ENCODE measurements around the gene PDSS2. TPM values are rescaled to one million over a fixed set of nuclear protein-coding genes. Genes with fewer than 3 reads are reported as not detected.

Gene PDSS2
- total RNA-seq, 1 experiment from 2014 or later: 16.3 TPM

GRCh38 chr6:107221519-107221918 is 237.8 kb downstream of the PDSS2 start:
- Histone ChIP-seq H3K9ac (ENCODE audit: low read length) (no peak overlapping the region), H3K4me2 (ENCODE audit: low read depth, low read length, poor library complexity, severe bottlenecking) (no peak overlapping the region), H3K4me1 (ENCODE audit: low read length) (no peaks in the 10 kb centered on the region), H2AFZ (ENCODE audit: low read length) (no peak overlapping the region), H3K27me3 (ENCODE audit: low read length) (no peaks in the 10 kb centered on the region), H3K27ac (ENCODE audit: low read length) (no peak overlapping the region), H3K9me3 (ENCODE audit: low read length) (no peaks in the 10 kb centered on the region), H3K9me2 (replicated peaks; ENCODE audit: insufficient read depth, low read length) (no peaks in the 10 kb centered on the region), H3K36me3 (ENCODE audit: insufficient read depth, low read length) (no peaks in the 10 kb centered on the region), H4K20me1 (ENCODE audit: insufficient read depth, low read depth, low read length) (no peaks in the 10 kb centered on the region), H3K4me3 (ENCODE audit: low read length) (no peak overlapping the region), H3K79me2 (ENCODE audit: low read length) (no peaks in the 10 kb centered on the region)
- no peak for DNase-seq

- no peak overlapping the region for H3K4me2 ChIP-seq (ENCODE audit: low read depth, low read length, poor library complexity, severe bottlenecking)
- no peak for DNase-seq
- H3K27me3 ChIP-seq (ENCODE audit: low read length): no peaks in the 10 kb centered on the region
- no peaks in the 10 kb centered on the region for H3K36me3 ChIP-seq (ENCODE audit: insufficient read depth, low read length)
- H2AFZ ChIP-seq (ENCODE audit: low read length): no peak overlapping the region
- no peaks in the 10 kb centered on the region for H3K4me1 ChIP-seq (ENCODE audit: low read length)
- no peak overlapping the region for H3K4me3 ChIP-seq (ENCODE audit: low read length)
- no peaks in the 10 kb centered on the region for H4K20me1 ChIP-seq (ENCODE audit: insufficient read depth, low read depth, low read length)
- no peak overlapping the region for H3K27ac ChIP-seq (ENCODE audit: low read length)
- no peak overlapping the region for H3K9ac ChIP-seq (ENCODE audit: low read length)
- no peaks in the 10 kb centered on the region for H3K9me2 ChIP-seq (replicated peaks; ENCODE audit: insufficient read depth, low read length)
- H3K79me2 ChIP-seq (ENCODE audit: low read length): no peaks in the 10 kb centered on the region
- H3K9me3 ChIP-seq (ENCODE audit: low read length): no peaks in the 10 kb centered on the region
Observed at GRCh38 chr6:107219851-107220250, 239.5 kb downstream of the PDSS2 start.

GRCh38 chr6:107218142-107218541 is 241.2 kb downstream of the PDSS2 start:
- Histone ChIP-seq H3K27ac (ENCODE audit: low read length) (no peak overlapping the region), H3K9ac (ENCODE audit: low read length) (no peak overlapping the region), H3K9me2 (replicated peaks; ENCODE audit: insufficient read depth, low read length) (no peaks in the 10 kb centered on the region), H3K4me2 (ENCODE audit: low read depth, low read length, poor library complexity, severe bottlenecking) (no peak overlapping the region), H3K79me2 (ENCODE audit: low read length) (no peaks in the 10 kb centered on the region), H4K20me1 (ENCODE audit: insufficient read depth, low read depth, low read length) (no peaks in the 10 kb centered on the region), H3K27me3 (ENCODE audit: low read length) (no peaks in the 10 kb centered on the region), H3K4me3 (ENCODE audit: low read length) (no peak overlapping the region), H2AFZ (ENCODE audit: low read length) (no peak overlapping the region), H3K4me1 (ENCODE audit: low read length) (no peaks in the 10 kb centered on the region), H3K9me3 (ENCODE audit: low read length) (no peaks in the 10 kb centered on the region), H3K36me3 (ENCODE audit: insufficient read depth, low read length) (no peaks in the 10 kb centered on the region)
- DNase-seq: no peak

- Histone ChIP-seq H3K4me3 (ENCODE audit: low read length) (no peak overlapping the region), H3K9ac (ENCODE audit: low read length) (no peak overlapping the region)
Observed at GRCh38 chr6:107217248-107217647, 242.1 kb downstream of the PDSS2 start.

GRCh38 chr6:107216197-107216933 is 243.0 kb downstream of the PDSS2 start:
- no peak for DNase-seq
- Histone ChIP-seq H4K20me1 (ENCODE audit: insufficient read depth, low read depth, low read length) (no peaks in the 10 kb centered on the region), H3K9me3 (ENCODE audit: low read length) (no peaks in the 10 kb centered on the region)

More at GRCh38 chr6:107217248-107217647, 242.1 kb downstream of the PDSS2 start:
- Histone ChIP-seq H3K27ac (ENCODE audit: low read length) (no peak overlapping the region), H3K4me2 (ENCODE audit: low read depth, low read length, poor library complexity, severe bottlenecking) (no peak overlapping the region), H4K20me1 (ENCODE audit: insufficient read depth, low read depth, low read length) (no peaks in the 10 kb centered on the region), H3K9me2 (replicated peaks; ENCODE audit: insufficient read depth, low read length) (no peaks in the 10 kb centered on the region), H3K9me3 (ENCODE audit: low read length) (no peaks in the 10 kb centered on the region), H3K4me1 (ENCODE audit: low read length) (no peaks in the 10 kb centered on the region), H3K79me2 (ENCODE audit: low read length) (no peaks in the 10 kb centered on the region), H2AFZ (ENCODE audit: low read length) (no peak overlapping the region), H3K36me3 (ENCODE audit: insufficient read depth, low read length) (no peaks in the 10 kb centered on the region), H3K27me3 (ENCODE audit: low read length) (no peaks in the 10 kb centered on the region)
- DNase-seq: no peak

GRCh38 chr6:107215334-107215733 is 244.0 kb downstream of the PDSS2 start:
- no peaks in the 10 kb centered on the region for H3K79me2 ChIP-seq (ENCODE audit: low read length)
- H3K36me3 ChIP-seq (ENCODE audit: insufficient read depth, low read length): no peaks in the 10 kb centered on the region
- no peaks in the 10 kb centered on the region for H4K20me1 ChIP-seq (ENCODE audit: insufficient read depth, low read depth, low read length)
- no peaks in the 10 kb centered on the region for H3K9me3 ChIP-seq (ENCODE audit: low read length)
- H3K4me3 ChIP-seq (ENCODE audit: low read length): no peak overlapping the region
- no peak overlapping the region for H3K9ac ChIP-seq (ENCODE audit: low read length)
- no peak overlapping the region for H3K4me2 ChIP-seq (ENCODE audit: low read depth, low read length, poor library complexity, severe bottlenecking)
- H3K27ac ChIP-seq (ENCODE audit: low read length): no peak overlapping the region
- H3K9me2 ChIP-seq (replicated peaks; ENCODE audit: insufficient read depth, low read length): no peaks in the 10 kb centered on the region
- no peaks in the 10 kb centered on the region for H3K4me1 ChIP-seq (ENCODE audit: low read length)
- DNase-seq: no peak
- no peaks in the 10 kb centered on the region for H3K27me3 ChIP-seq (ENCODE audit: low read length)
- no peak overlapping the region for H2AFZ ChIP-seq (ENCODE audit: low read length)

More at GRCh38 chr6:107216197-107216933, 243.0 kb downstream of the PDSS2 start:
- H3K4me2 ChIP-seq (ENCODE audit: low read depth, low read length, poor library complexity, severe bottlenecking): no peak overlapping the region
- H3K9me2 ChIP-seq (replicated peaks; ENCODE audit: insufficient read depth, low read length): no peaks in the 10 kb centered on the region
- no peak overlapping the region for H3K9ac ChIP-seq (ENCODE audit: low read length)
- H3K27ac ChIP-seq (ENCODE audit: low read length): no peak overlapping the region
- H3K79me2 ChIP-seq (ENCODE audit: low read length): no peaks in the 10 kb centered on the region
- H3K36me3 ChIP-seq (ENCODE audit: insufficient read depth, low read length): no peaks in the 10 kb centered on the region
- no peak overlapping the region for H2AFZ ChIP-seq (ENCODE audit: low read length)
- H3K27me3 ChIP-seq (ENCODE audit: low read length): no peaks in the 10 kb centered on the region
- H3K4me3 ChIP-seq (ENCODE audit: low read length): no peak overlapping the region
- H3K4me1 ChIP-seq (ENCODE audit: low read length): no peaks in the 10 kb centered on the region

- H3K9ac ChIP-seq (ENCODE audit: low read length): no peak overlapping the region
- no peaks in the 10 kb centered on the region for H3K79me2 ChIP-seq (ENCODE audit: low read length)
- no peak overlapping the region for H3K27ac ChIP-seq (ENCODE audit: low read length)
- H3K9me3 ChIP-seq (ENCODE audit: low read length): no peaks in the 10 kb centered on the region
- no peak overlapping the region for H2AFZ ChIP-seq (ENCODE audit: low read length)
- no peak for DNase-seq
- H4K20me1 ChIP-seq (ENCODE audit: insufficient read depth, low read depth, low read length): no peaks in the 10 kb centered on the region
- no peaks in the 10 kb centered on the region for H3K36me3 ChIP-seq (ENCODE audit: insufficient read depth, low read length)
- no peaks in the 10 kb centered on the region for H3K4me1 ChIP-seq (ENCODE audit: low read length)
- H3K9me2 ChIP-seq (replicated peaks; ENCODE audit: insufficient read depth, low read length): no peaks in the 10 kb centered on the region
- H3K4me3 ChIP-seq (ENCODE audit: low read length): no peak overlapping the region
- no peaks in the 10 kb centered on the region for H3K27me3 ChIP-seq (ENCODE audit: low read length)
- no peak overlapping the region for H3K4me2 ChIP-seq (ENCODE audit: low read depth, low read length, poor library complexity, severe bottlenecking)
Observed at GRCh38 chr6:107214655-107215054, 244.7 kb downstream of the PDSS2 start.

- Histone ChIP-seq H3K4me2 (ENCODE audit: low read depth, low read length, poor library complexity, severe bottlenecking) (no peak overlapping the region), H3K4me3 (ENCODE audit: low read length) (no peak overlapping the region), H2AFZ (ENCODE audit: low read length) (no peak overlapping the region), H3K9ac (ENCODE audit: low read length) (no peak overlapping the region), H3K36me3 (ENCODE audit: insufficient read depth, low read length) (0 out of 2 replicates have a peak, but pooled peaks cover 4% of the 10 kb centered on the region), H3K9me3 (ENCODE audit: low read length) (peaks cover 5% of the 10 kb centered on the region; the same call in 1 of the 2 replicates), H3K79me2 (ENCODE audit: low read length) (no peaks in the 10 kb centered on the region), H4K20me1 (ENCODE audit: insufficient read depth, low read depth, low read length) (no peaks in the 10 kb centered on the region), H3K9me2 (replicated peaks; ENCODE audit: insufficient read depth, low read length) (no peaks in the 10 kb centered on the region), H3K27ac (ENCODE audit: low read length) (no peak overlapping the region), H3K27me3 (ENCODE audit: low read length) (no peaks in the 10 kb centered on the region), H3K4me1 (ENCODE audit: low read length) (no peaks in the 10 kb centered on the region)
- no peak for DNase-seq
Observed at GRCh38 chr6:107209406-107210305, 249.7 kb downstream of the PDSS2 start.
